Measurements from ENCODE around the gene KIF21A. TPM values are rescaled to one million over a fixed set of nuclear protein-coding genes. Genes with fewer than 3 reads are reported as not detected.
"Not testable (repeated sequence)": the region's sequence is repeated elsewhere in the genome, so short reads cannot be mapped to it uniquely, and the experiment has no call there.

The KIF21A gene
- total RNA-seq, 1 donor from 2014 or later: 13.3 TPM

GRCh38 chr12:39351153-39351552, 91.8 kb downstream of the KIF21A start:
- intact Hi-C loops (cut with micrococcal nuclease): no loop called here

GRCh38 chr12:39348941-39349626, 93.8 kb downstream of the KIF21A start:
- intact Hi-C loops (cut with micrococcal nuclease): no loop called here

- intact Hi-C loops (cut with micrococcal nuclease): no loop called here
These were observed 94.4 kb downstream of the KIF21A start for GRCh38 chr12:39348523-39348922.

- intact Hi-C loops (cut with micrococcal nuclease): no loop called here
These were observed 98.0 kb downstream of the KIF21A start for GRCh38 chr12:39344926-39345325.

- intact Hi-C loops (cut with micrococcal nuclease): no loop called here
These were observed 99.3 kb downstream of the KIF21A start for GRCh38 chr12:39343665-39344064.

GRCh38 chr12:39341761-39342160, 101.2 kb downstream of the KIF21A start:
- intact Hi-C loops (cut with micrococcal nuclease): no loop called here

- intact Hi-C loops (cut with micrococcal nuclease): no loop called here
These were observed 101.7 kb downstream of the KIF21A start for GRCh38 chr12:39341179-39341578.

- intact Hi-C loops (cut with micrococcal nuclease): no loop called here
These were observed 110.2 kb downstream of the KIF21A start for GRCh38 chr12:39332661-39333175.

- intact Hi-C loops (cut with micrococcal nuclease): no loop called here
These were observed 111.2 kb downstream of the KIF21A start for GRCh38 chr12:39331539-39332261.

- intact Hi-C loops (cut with micrococcal nuclease): no loop called here
These were observed 113.0 kb downstream of the KIF21A start for GRCh38 chr12:39329876-39330275.

- intact Hi-C loops (cut with micrococcal nuclease): no loop called here
These were observed 113.9 kb downstream of the KIF21A start for GRCh38 chr12:39329018-39329417.

- intact Hi-C loops (cut with micrococcal nuclease): no loop called here
These were observed 115.0 kb downstream of the KIF21A start for GRCh38 chr12:39327965-39328364.

- intact Hi-C loops (cut with micrococcal nuclease): no loop called here
These were observed 115.4 kb downstream of the KIF21A start for GRCh38 chr12:39327510-39327909.

- intact Hi-C loops (cut with micrococcal nuclease): loop anchor here (2.0 to 10.0 kb wide), 4 partner anchors 266 to 448 kb away; partner anchors contain the start of gene ABCD2
These were observed 123.7 kb downstream of the KIF21A start for GRCh38 chr12:39319180-39319579.

GRCh38 chr12:39314547-39314946, 128.4 kb downstream of the KIF21A start:
- intact Hi-C loops (cut with micrococcal nuclease): loop anchor here (10.0 kb wide), 1 partner anchor 270 kb away; no protein-coding TSS in a partner anchor

GRCh38 chr12:39309516-39309915, 133.4 kb downstream of the KIF21A start:
- intact Hi-C loops (cut with micrococcal nuclease): no loop called here

- intact Hi-C loops (cut with micrococcal nuclease): no loop called here
These were observed 141.5 kb downstream of the KIF21A start for GRCh38 chr12:39301422-39301821.

GRCh38 chr12:39300799-39301198, 142.1 kb downstream of the KIF21A start:
- intact Hi-C loops (cut with micrococcal nuclease): no loop called here

- intact Hi-C loops (cut with micrococcal nuclease): no loop called here
These were observed 145.0 kb downstream of the KIF21A start for GRCh38 chr12:39297891-39298290.

- intact Hi-C loops (cut with micrococcal nuclease): no loop called here
These were observed 146.4 kb downstream of the KIF21A start for GRCh38 chr12:39296496-39296895.

GRCh38 chr12:39295593-39295992, 147.3 kb downstream of the KIF21A start:
- intact Hi-C loops (cut with micrococcal nuclease): not testable (repeated sequence)

GRCh38 chr12:39294715-39295114, 148.2 kb downstream of the KIF21A start:
- intact Hi-C loops (cut with micrococcal nuclease): no loop called here

Data from T-helper 1 cell treated with Interleukin-12 subunit alpha and Interleukin-12 subunit beta and Interleukin-4 antibody, amounts not matched to agents 30 ng/mL and 1 ng/mL, for 36 hours (primary cell).